ENCODE data around the gene CCR2. TPM values are rescaled to one million over a fixed set of nuclear protein-coding genes. Genes with fewer than 3 reads are reported as not detected.

Gene CCR2
- 1 to 10 TPM in 2 of 4 donors, under 1 TPM in 1, not detected in 1; 0.89 to 1.8 (median 1.3) TPM for total RNA-seq

GRCh38 chr3:46353647-46354410 lies at the start of gene CCR2:
CCR2 (plus strand) TSS chr3:46354111; CDS start chr3:46357528, 3,417 bp downstream.
- no peak within 1 kb of the TSS for H3K4me3 ChIP-seq (ENCODE audit: low read depth, poor library complexity, severe bottlenecking)
- no peak for DNase-seq (ENCODE audit: low spot score in 2 of 2)
- TF ChIP-seq POLR2A (IDR thresholded peaks at IDR 0.05), result no peak
- TF ChIP-seq, protein P1, sequence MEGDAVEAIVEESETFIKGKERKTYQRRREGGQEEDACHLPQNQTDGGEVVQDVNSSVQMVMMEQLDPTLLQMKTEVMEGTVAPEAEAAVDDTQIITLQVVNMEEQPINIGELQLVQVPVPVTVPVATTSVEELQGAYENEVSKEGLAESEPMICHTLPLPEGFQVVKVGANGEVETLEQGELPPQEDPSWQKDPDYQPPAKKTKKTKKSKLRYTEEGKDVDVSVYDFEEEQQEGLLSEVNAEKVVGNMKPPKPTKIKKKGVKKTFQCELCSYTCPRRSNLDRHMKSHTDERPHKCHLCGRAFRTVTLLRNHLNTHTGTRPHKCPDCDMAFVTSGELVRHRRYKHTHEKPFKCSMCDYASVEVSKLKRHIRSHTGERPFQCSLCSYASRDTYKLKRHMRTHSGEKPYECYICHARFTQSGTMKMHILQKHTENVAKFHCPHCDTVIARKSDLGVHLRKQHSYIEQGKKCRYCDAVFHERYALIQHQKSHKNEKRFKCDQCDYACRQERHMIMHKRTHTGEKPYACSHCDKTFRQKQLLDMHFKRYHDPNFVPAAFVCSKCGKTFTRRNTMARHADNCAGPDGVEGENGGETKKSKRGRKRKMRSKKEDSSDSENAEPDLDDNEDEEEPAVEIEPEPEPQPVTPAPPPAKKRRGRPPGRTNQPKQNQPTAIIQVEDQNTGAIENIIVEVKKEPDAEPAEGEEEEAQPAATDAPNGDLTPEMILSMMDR (IDR thresholded peaks at IDR 0.05), result no peak
- intact Hi-C loops (cut with DNase I; ENCODE audit: low total_unique reads), result no loop called here
- WGBS, 2 donors, result 58 to 73% methylated on average over 7 of the region's 7 CpGs

DNA sequence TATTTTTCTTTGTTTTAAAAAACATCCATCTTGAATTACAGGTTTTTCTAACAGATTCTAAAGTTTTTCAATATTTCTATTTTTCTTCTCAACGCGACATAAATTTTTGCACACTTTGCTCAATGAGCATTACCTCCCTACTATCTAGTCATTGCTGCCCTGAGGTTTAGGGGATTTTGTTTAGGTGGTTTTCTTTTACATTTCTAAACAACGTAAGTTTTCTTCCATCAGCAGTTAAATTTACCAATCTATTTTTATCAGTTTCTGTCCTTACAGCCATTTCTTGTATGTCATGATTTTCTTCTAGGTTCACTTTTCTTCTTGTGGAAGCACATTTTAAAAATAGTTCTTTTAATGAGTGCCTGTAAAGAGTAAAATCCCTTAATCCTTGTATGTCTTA lies 49.2 kb upstream of the CCR2 start:
- intact Hi-C loops (cut with DNase I; ENCODE audit: low total_unique reads), result no loop called here

GRCh38 chr3:46312991-46313390 lies 40.9 kb upstream of the CCR2 start:
- intact Hi-C loops (cut with DNase I; ENCODE audit: low total_unique reads), result no loop called here
- TF ChIP-seq, protein P1 (IDR thresholded peaks at IDR 0.05), result no peak
- no peak for TF ChIP-seq POLR2A (IDR thresholded peaks at IDR 0.05)
- DNase-seq (ENCODE audit: low spot score in 2 of 2), result peak in 1 of 2 donors; percentile 83
- 55 to 57% methylated on average over 1 of the region's 1 CpG for WGBS, 2 donors
- H3K4me3 ChIP-seq (ENCODE audit: low read depth, poor library complexity, severe bottlenecking), result no peak overlapping the region

More for the DNA sequence above, 49.2 kb upstream of the CCR2 start:
- no peak for DNase-seq (ENCODE audit: low spot score in 2 of 2)
- H3K4me3 ChIP-seq (ENCODE audit: low read depth, poor library complexity, severe bottlenecking), result no peak overlapping the region
- TF ChIP-seq, protein P1 (IDR thresholded peaks at IDR 0.05), result no peak
- no peak for TF ChIP-seq POLR2A (IDR thresholded peaks at IDR 0.05)
- WGBS, 2 donors, result 87% methylated on average over 3 of the region's 3 CpGs

DNA sequence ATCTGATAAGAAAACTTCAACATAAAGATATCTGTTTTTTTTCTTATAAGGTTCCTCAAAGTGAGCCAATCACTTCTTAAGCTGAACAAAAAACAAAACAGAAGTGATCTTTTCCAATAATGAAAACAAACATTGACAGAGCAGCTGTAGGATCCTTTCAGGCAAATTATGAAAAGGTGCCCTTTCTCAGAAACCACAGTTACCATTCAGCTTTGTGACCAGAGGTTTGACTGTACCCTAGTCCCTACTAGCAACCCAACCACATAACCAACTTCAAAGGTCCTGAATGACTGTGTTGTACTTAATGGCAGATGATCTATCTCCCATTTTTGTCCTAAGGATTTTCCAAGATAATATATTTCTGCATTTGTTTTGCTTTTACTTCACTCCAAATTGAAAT lies 39.4 kb upstream of the CCR2 start:
- TF ChIP-seq, protein P1 (IDR thresholded peaks at IDR 0.05), result no peak
- TF ChIP-seq POLR2A (IDR thresholded peaks at IDR 0.05), result no peak
- DNase-seq (ENCODE audit: low spot score in 2 of 2), result no peak
- H3K4me3 ChIP-seq (ENCODE audit: low read depth, poor library complexity, severe bottlenecking), result no peak overlapping the region
- intact Hi-C loops (cut with DNase I; ENCODE audit: low total_unique reads), result no loop called here

DNA sequence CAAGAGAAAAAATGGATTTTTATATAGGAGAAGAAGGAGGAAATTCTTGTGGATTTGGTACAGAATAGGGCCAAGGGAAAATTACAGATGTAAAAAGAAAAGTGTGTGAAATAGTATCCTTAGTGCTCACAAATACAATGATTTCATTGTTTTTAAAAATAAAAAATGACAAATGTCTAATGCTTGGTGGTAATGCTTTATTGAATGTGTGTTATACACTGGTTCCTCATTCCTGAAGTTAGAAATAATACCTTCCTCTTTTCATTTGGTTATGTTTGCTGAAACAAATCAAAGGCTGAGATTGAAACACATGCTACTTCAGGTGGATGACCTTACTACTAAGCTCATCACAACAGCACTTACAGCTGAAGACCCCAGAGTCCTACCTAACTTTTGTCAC lies 37.7 kb upstream of the CCR2 start:
- intact Hi-C loops (cut with DNase I; ENCODE audit: low total_unique reads), result no loop called here
- no peak for DNase-seq (ENCODE audit: low spot score in 2 of 2)
- no peak overlapping the region for H3K4me3 ChIP-seq (ENCODE audit: low read depth, poor library complexity, severe bottlenecking)
- TF ChIP-seq, protein P1 (IDR thresholded peaks at IDR 0.05), result no peak
- TF ChIP-seq POLR2A (IDR thresholded peaks at IDR 0.05), result no peak
